Measurements from ENCODE around the gene BRD1. TPM values are rescaled to one million over a fixed set of nuclear protein-coding genes. Genes with fewer than 3 reads are reported as not detected.

Gene BRD1
- total and polyA plus RNA-seq, 2 experiments from 2014 or later, result 12.3 to 33.8 TPM

GRCh38 chr22:49774499-49775151 is 53.0 kb downstream of the BRD1 start:
- Mint-ChIP-seq H3K4me3 (no peak overlapping the region), H3K36me3 (ENCODE audit: low read depth) (peaks cover 48% of the 10 kb centered on the region), H3K27ac (no peak overlapping the region), H3K9me3 (no peaks in the 10 kb centered on the region; the same call in 2 of the 3 replicates), H3K4me1 (peaks cover 8% of the 10 kb centered on the region; the same call in 2 of the 3 replicates), H3K27me3 (ENCODE audit: insufficient read depth, low read depth, poor library complexity) (peaks cover 18% of the 10 kb centered on the region)
- Histone ChIP-seq H3K4me1 (ENCODE audit: insufficient read depth) (no peaks in the 10 kb centered on the region), H3K27me3 (ENCODE audit: insufficient read depth) (no peaks in the 10 kb centered on the region), H2AFZ (no peak overlapping the region), H3K36me3 (ENCODE audit: insufficient read depth) (peaks cover 11% of the 10 kb centered on the region; the same call in 1 of the 2 replicates), H3K27ac (ENCODE audit: low read depth) (no peak overlapping the region), H3K4me3 (no peak overlapping the region), H4K20me1 (replicated peaks; ENCODE audit: insufficient read depth) (peaks cover 23% of the 10 kb centered on the region), H3F3A (replicated peaks; ENCODE audit: low read depth) (0 out of 2 replicates have a peak, but pooled peaks cover 3% of the 10 kb centered on the region), H3K79me2 (replicated peaks; ENCODE audit: insufficient read depth) (peaks cover 16% of the 10 kb centered on the region), H3K4me2 (no peak overlapping the region), H3K9me2 (ENCODE audit: insufficient read depth) (no peaks in the 10 kb centered on the region)
- ATAC-seq (no peak), DNase-seq (ENCODE audit: low spot score) (no peak)
- TF ChIP-seq EZH2 (IDR thresholded peaks at IDR 0.05; ENCODE audit: low read depth, unreplicated experiment) (no peak), CREB1 (CRISPR knock-in tag; IDR thresholded peaks at IDR 0.05; ENCODE audit: low read depth) (no peak), POLR2AphosphoS5 (IDR thresholded peaks at IDR 0.05; ENCODE audit: low read depth) (no peak), ZNF114 (CRISPR knock-in tag; IDR thresholded peaks at IDR 0.05) (no peak), ZNF462 (CRISPR knock-in tag; IDR thresholded peaks at IDR 0.05) (no peak), JUNB (IDR thresholded peaks at IDR 0.05; ENCODE audit: unreplicated experiment) (no peak), REST (IDR thresholded peaks at IDR 0.05; ENCODE audit: unreplicated experiment) (no peak), CTCF (conservative IDR thresholded peaks at IDR 0.05; ENCODE audit: low read depth in 2 of 2) (no peak), NANOG (IDR thresholded peaks at IDR 0.05; ENCODE audit: borderline replicate concordance) (no peak), STAT1 (IDR thresholded peaks at IDR 0.05; ENCODE audit: unreplicated experiment) (no peak), ZNF331 (CRISPR knock-in tag; IDR thresholded peaks at IDR 0.05; ENCODE audit: low read depth) (no peak), EZH2phosphoT487 (IDR thresholded peaks at IDR 0.05; ENCODE audit: unreplicated experiment) (no peak), ETS1 (IDR thresholded peaks at IDR 0.05) (no peak)

Data from GM23338 (cell line).